Kidney (tissue), 14 donors: ENCODE results near the gene DVL1. TPM values are rescaled to one million over a fixed set of nuclear protein-coding genes. Genes with fewer than 3 reads are reported as not detected.

Experiments used
- DNase-seq, 5 donors: peaks; one replicate each; pipeline ENCODE4 v3.0.0-alpha.2; 2013 to 2020
- FAIRE-seq: peaks from 2 replicates; lab custom pipeline; 2012; peaks lifted over from hg19 to GRCh38; lab: Jason Lieb, UNC
- H3K27ac ChIP-seq, 2 donors: one replicate each; pipeline ENCODE4 v1.7.0; 2013; ENCODE audit warnings: low read depth in 2 of 2, low read length in 2 of 2, inconsistent platforms in 1 of 2
- H3K27me3 ChIP-seq: one replicate; pipeline ENCODE4 v1.7.1; 2013; ENCODE audit warnings: low read length, inconsistent platforms; ENCODE audit not compliant: control insufficient read depth, insufficient read depth
- H3K36me3 ChIP-seq, 3 donors: one replicate each; pipeline versions ENCODE4 v1.7.0 to v1.7.1; 2013; ENCODE audit warnings: low read length in 3 of 3, control low read depth in 1 of 3, inconsistent platforms in 1 of 3; ENCODE audit not compliant: insufficient read depth in 3 of 3, control insufficient read depth in 2 of 3
- H3K4me1 ChIP-seq, 3 donors: one replicate each; pipeline versions ENCODE4 v1.7.0 to v1.7.1; 2013; ENCODE audit warnings: low read length in 3 of 3, inconsistent platforms in 1 of 3, low read depth in 1 of 3; ENCODE audit not compliant: control insufficient read depth in 2 of 3, insufficient read depth in 2 of 3
- H3K4me3 ChIP-seq, 3 donors: one replicate each; pipeline versions ENCODE4 v1.7.0 to v1.8.1; 2013; ENCODE audit warnings: low read length in 3 of 3, control low read depth in 1 of 3, inconsistent platforms in 1 of 3
- H3K9ac ChIP-seq, 3 donors: one replicate each; pipeline versions ENCODE4 v1.7.0 to v1.7.1; 2013; ENCODE audit warnings: low read length in 3 of 3, control low read depth in 1 of 3, inconsistent platforms in 1 of 3
- H3K9me3 ChIP-seq, 3 donors: one replicate each; pipeline versions ENCODE4 v1.7.0 to v1.7.1; 2013; ENCODE audit warnings: low read length in 3 of 3, control low read depth in 1 of 3, inconsistent platforms in 1 of 3; ENCODE audit not compliant: control insufficient read depth in 2 of 3, insufficient read depth in 1 of 3
- CTCF ChIP-seq: IDR thresholded peaks from 3 replicates; pipeline ENCODE4 v1.5.1; 2012; ENCODE audit warnings: mild to moderate bottlenecking, moderate library complexity, borderline replicate concordance; ENCODE audit not compliant: insufficient read depth; ENCODE audit errors: extremely low read depth
- intact Hi-C: fragments of 100-400 bp; cut with DNase I; formaldehyde crosslinking; loops from one replicate; pipeline ENCODE4 v1.11.1; 2022
- polyA plus RNA-seq: library from polyadenylated mRNA; stranded (reverse); fragments of 350-450 nt; fragmentation: Illumina TruSeq; extraction: RNeasy Lipid Tissue Mini Kit (QIAGEN cat#74804); gene quantifications from one replicate; pipeline ENCODE4 v1.2.3, GENCODE V29; 2014; ENCODE audit warnings: low read depth, low replicate concordance; ENCODE audit not compliant: insufficient read depth
- total RNA-seq: library from RNA; stranded (reverse); fragmentation: NEBNext Ultra II Directional; extraction: Animal tissue kit (Norgen Biotek cat#: 25700); gene quantifications from one replicate; pipeline ENCODE4 v1.2.1, GENCODE V29; 2021
- donor health status: control.
- donor health status: control.
- donor health status: control.
- donor health status: control.
- donor health status: control.
- donor health status: DM: yes; HTN: yes; CAD: no.
- donor health status: Normal renal cell carcinoma (clear cell type).

The DVL1 gene
- total and polyA plus RNA-seq, 2 donors from 2014 or later, result 32.5 to 55.0 TPM

GRCh38 chr1:1354271-1355247, 5.3 kb upstream of the DVL1 start:
- intact Hi-C loops, result no loop called here
- peaks cover 0 to 18% (median 0%) of the 10 kb centered on the region in 3 donors for H3K4me1 ChIP-seq
- no peaks in the 10 kb centered on the region for H3K27me3 ChIP-seq
- DNase-seq, result peak in 1 of 5 donors; percentile 77
- FAIRE-seq, result no peak
- no peak overlapping the region for H3K4me3 ChIP-seq
- no peak for TF ChIP-seq CTCF
- H3K9ac ChIP-seq, result no peak overlapping the region
- no peak overlapping the region for H3K27ac ChIP-seq
- no peaks in the 10 kb centered on the region for H3K9me3 ChIP-seq
- H3K36me3 ChIP-seq, result no peaks in the 10 kb centered on the region

- DNase-seq (peak in 4 of 5 donors; percentile 36 to 76 (median 65)), FAIRE-seq (no peak)
- no peaks in the 10 kb centered on the region for H3K27me3 ChIP-seq
- intact Hi-C loops, result no loop called here
- TF ChIP-seq CTCF, result no peak
- H3K9ac ChIP-seq, result no peak overlapping the region
- H3K27ac ChIP-seq, result no peak overlapping the region
- peaks cover 0 to 13% (median 0%) of the 10 kb centered on the region in 3 donors for H3K4me1 ChIP-seq
- H3K4me3 ChIP-seq, result no peak overlapping the region
- H3K9me3 ChIP-seq, result no peaks in the 10 kb centered on the region
- no peaks in the 10 kb centered on the region for H3K36me3 ChIP-seq
Observed at GRCh38 chr1:1353389-1354151, 4.4 kb upstream of the DVL1 start.

GRCh38 chr1:1352786-1353388, 3.7 kb upstream of the DVL1 start:
- H3K9ac ChIP-seq, result no peak overlapping the region
- H3K27me3 ChIP-seq, result no peaks in the 10 kb centered on the region
- peaks cover 0 to 15% (median 0%) of the 10 kb centered on the region in 3 donors for H3K4me1 ChIP-seq
- no peak overlapping the region for H3K4me3 ChIP-seq
- no peaks in the 10 kb centered on the region for H3K36me3 ChIP-seq
- no peak overlapping the region for H3K27ac ChIP-seq
- no peak for FAIRE-seq
- DNase-seq, result peak in 1 of 5 donors; percentile 57
- TF ChIP-seq CTCF, result no peak
- no peaks in the 10 kb centered on the region for H3K9me3 ChIP-seq
- intact Hi-C loops, result no loop called here
